Measurements from ENCODE around the gene ADPRHL1.

The ADPRHL1 gene

DNA sequence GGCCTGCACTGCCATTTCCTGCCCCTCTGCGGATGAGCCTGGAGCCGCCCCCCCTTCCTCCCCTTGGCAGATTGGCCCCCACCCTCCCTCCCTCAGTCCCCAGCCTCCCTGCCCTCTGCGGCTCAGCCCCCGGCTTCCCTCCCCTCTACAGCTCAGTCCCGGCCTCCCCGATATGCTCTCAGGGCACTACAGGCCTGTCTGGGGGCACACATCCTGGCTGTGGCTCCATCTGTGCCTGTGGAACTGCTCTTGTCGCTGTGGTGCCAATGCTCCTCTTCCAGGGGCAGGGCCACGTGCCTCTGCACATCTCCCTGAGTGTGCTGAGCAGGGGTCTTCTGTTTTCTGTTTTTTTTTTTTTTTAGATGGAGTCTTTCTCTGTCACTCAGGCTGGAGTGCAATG is 39.0 kb downstream of the ADPRHL1 start:
- DNase-seq = no peak

DNA sequence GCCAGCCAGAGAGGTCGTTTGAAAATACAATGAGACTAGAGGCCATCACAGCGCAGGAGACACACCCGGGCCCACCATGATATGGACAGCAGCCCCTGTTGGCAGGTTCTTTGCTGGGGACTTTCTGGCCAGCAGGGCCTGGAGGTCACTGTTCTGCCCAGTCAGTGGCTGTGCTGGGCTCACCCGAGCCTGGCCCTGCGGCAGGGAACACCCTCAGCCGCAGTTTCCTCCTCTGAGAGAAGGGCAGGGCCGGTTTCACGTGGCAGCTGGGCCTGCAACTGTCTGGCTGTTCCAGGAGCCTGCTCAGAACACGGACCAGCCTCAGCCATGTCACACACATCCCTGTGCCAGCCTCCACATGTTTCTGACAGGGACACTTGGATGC is 39.4 kb downstream of the ADPRHL1 start:
- no peak for DNase-seq

DNA sequence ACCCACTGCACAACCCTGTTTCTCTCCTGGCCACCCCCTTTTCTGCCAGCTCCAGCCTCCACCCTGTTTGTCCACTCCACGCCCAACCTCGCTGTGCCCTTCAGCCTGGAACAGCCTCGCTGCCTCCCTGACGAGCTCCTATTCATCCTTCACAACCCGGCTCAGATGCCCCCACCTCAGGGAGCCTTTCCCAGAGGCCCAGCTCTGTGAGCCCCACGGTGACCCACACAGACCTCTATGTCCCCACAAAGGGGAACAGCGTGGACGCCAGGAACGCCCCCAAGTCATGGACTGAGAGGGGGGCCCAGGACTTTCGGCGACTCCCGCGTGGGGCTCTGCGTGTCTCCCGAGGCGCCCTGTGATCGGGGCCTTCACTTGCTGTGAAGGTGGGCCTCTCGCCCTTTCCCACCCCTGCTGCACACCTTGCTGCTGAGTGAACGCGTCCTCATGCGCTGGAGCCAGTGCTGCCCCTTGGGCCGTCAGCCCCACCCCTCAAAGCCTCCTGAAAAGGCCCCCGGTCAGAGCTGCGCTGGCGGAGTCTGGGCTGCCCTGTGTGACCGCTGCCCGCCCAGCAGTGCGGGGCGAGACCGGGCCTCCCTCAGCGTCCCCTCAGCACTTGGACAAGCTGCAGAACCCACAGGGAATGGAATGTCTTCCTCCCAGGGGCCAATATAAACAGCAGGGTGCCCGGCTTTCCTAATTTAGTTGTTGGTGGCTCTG is 40.0 kb downstream of the ADPRHL1 start:
- no peak for DNase-seq

DNA sequence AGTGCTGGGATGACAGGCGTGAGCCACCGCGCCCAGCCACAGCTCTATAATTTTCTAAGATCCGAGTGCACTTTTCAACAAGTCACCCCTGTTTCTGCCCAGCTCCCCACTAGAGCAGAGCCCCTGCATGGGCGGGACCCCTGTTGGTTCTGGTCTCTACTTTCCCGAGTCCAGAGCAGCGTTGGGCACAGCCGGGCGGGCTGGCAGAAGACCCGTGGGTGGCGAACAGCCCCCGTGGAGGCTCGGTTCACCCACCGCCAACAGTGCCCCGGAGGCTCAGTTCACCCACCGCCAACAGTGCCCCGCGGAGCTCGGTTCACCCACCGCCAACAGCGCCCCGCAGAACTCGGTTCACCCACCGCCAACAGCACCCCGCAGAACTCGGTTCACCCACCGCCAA is 40.8 kb downstream of the ADPRHL1 start:
- no peak for DNase-seq

DNA sequence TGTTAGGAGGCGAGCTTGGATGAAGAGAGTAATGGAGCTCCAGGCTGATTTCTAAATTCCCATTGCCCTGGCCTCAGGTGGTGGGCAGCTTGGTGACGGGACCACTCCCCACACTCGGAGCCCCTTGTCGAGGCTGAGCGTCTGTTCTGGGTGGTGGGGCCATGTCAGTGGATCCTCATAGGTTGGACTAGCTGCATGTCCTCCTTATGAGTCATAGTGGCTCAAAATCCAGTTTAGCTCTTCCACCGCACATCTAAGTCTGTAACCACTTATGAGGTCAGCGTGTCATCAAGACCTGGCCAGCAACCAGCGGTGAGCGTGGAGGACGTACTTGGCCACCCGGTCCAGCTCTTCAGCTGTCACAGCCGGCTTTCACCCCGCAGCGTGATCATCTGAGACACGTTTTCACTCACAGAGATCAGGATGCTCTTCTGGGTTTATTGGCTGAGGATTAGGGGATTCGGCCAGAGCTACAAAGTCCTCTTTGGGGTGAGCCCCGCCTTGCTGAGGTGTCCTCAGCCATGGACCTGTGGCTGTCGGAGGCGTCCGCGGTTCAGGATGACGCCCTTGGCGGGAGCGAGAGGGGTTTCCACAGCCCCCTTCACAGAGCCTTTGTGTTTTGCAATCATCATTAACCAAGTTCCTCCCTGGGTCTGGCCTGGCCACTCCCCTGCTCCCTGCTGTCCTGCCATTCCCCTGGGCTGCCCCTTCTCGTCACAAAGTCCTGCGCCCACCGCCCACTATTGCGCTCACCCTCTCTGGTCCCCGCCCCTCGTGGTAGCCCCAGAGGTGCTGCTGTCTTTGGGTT is 41.9 kb downstream of the ADPRHL1 start:
- no peak for DNase-seq

DNA sequence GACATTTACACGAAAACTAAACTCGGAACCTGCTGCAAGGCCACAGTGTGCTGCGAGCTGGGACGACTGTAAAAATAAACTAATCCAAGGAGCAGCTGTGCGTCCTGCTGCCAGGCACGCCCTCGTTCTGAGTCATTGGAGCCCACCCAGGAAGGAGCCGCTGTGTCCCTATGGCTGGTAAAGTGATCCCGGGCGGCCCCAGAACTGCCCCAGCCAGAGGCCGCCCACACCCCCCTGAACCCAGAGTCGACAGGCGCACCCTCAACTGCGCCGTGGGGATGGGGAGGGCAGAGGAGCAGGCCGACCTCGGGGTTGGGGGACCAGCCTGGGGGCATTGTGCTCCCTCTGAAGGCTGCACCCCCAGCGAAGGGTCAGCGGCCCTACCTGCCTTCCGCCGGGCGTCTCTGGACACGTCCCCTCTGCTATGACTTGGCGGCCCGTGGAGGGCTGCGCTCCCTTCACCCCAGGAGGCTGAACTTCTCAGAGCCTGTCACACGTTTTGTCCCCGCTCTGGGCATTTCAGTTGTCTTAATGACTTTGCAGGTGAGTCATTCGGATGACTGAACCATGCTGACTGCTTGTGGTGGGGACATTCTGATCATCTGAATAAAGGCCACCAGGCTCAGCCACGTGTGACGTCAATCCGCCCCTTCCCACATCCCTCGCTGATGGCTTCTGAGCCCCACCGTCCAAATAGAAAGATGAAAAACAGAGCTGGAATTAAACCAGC is 42.7 kb downstream of the ADPRHL1 start:
- DNase-seq = no peak

DNA sequence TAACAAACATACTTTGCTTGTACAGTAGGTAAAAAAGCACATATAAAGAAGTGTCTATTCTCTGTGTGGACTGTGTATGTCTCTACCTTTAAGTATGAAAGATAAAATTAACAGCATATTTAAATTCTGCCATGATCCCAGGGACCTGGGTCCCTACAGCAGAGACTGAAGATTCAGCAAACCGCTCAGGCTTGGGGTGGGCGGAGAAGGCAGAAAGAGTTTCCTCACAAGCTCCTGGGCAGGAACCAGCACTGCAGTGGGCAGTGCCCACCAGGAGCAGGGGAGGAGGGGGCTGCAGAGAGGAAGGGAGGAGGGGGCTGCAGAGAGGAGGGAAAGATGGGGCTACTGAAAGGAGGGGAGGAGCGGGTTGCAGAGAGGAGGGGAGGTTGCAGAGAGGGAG is 44.7 kb downstream of the ADPRHL1 start:
- DNase-seq = no peak

DNA sequence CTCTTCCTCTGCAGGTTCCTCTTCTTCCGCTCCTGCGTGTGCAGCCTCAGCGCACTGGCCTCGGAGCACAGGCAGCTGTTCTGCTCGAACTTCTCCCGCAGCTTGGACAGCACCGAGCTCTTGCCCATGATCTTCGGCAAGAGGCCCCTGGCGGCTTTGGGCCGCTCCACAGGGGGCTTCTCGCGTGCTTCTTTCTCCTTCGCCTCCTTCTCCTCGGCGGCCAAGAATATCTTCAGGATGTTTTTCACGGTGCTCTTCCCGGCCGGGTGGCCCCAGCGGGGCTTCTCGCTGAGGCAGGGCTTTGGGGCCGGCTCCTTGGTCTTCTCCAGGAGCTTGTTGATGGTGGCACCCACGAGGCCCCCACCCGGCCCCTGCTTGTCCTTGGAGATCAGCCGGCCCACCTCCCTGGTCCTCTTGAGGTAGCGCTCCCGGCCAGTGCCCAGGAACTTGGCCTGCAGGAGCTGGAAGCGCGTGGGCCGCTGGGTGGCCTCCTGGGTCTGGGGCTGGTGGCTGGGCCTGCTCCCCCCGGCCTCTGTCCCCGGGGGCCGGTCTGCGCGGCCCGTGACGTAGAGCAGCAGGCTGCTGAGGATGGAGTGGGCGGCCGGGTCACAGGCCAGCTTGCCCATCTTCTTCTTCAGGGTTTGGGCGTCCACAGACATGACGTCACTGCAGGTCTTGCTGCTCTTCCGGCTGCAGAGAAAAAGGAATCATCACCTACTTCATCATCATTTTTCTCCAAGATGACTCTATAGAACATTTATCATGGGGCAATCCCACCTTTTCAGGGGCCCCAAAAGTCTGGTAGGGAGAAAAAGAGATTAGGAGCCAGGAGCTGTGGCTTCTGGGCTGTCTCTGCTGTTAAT is 45.5 kb downstream of the ADPRHL1 start:
- no peak for DNase-seq

DNA sequence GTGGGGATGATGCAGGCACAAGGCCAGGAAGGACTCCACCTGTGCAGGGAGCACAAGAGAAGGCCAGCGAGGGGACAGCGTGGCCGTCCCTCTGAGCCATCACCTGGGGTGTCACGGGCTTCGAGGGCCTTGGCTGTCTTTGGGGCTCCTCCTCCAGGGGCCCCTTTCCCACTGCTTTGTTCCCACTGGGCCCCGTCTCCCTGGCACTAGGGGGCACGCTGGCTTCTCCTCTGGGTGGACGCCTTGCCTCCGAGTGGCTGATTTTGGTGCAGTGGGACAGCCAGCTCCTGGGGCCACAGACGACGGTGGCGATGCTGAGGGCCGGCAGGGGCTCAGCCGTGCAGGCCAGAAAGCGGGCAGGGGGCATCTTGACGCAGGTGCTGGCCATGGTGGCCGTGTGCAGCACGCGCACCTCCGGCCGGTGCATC is 46.2 kb downstream of the ADPRHL1 start:
- no peak for DNase-seq

DNA sequence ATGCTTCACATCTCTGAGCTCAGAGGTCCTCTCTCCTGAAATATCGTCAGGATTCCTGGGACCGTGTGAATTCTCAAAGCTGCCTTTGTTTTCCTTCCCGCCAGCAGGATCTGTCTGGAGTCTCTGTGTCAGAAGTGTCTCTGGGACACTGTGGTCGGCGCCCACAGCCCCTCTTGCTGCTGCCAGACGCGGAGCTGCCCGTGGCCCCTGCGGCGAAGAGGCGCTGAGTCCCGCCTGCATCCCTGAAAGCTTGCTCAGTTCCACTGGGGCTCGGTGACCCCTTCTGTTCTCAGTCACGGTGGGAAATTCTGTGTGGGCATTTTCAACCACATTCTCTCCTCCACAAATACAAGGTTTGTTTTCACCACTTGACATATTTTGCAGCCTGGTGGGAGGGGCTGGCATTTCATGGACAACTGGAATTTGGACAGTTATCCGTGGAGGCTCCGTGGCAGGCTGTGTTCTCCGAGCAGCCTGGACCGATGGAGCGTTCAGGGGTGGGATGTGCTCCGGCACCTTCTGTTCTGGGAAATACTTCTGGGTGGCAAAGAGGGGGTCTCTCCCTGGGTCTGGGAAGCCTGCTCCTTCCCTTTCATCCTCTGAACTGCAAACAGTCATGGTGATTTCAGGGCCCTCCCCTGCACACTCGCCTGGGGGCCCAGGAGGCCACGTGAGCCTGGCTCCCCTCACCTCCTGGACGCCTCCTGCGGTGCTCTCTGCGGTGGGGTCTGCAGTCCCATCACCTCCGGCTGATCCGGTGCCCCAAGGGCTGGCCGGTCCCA is 46.8 kb downstream of the ADPRHL1 start:
- no peak for DNase-seq

DNA sequence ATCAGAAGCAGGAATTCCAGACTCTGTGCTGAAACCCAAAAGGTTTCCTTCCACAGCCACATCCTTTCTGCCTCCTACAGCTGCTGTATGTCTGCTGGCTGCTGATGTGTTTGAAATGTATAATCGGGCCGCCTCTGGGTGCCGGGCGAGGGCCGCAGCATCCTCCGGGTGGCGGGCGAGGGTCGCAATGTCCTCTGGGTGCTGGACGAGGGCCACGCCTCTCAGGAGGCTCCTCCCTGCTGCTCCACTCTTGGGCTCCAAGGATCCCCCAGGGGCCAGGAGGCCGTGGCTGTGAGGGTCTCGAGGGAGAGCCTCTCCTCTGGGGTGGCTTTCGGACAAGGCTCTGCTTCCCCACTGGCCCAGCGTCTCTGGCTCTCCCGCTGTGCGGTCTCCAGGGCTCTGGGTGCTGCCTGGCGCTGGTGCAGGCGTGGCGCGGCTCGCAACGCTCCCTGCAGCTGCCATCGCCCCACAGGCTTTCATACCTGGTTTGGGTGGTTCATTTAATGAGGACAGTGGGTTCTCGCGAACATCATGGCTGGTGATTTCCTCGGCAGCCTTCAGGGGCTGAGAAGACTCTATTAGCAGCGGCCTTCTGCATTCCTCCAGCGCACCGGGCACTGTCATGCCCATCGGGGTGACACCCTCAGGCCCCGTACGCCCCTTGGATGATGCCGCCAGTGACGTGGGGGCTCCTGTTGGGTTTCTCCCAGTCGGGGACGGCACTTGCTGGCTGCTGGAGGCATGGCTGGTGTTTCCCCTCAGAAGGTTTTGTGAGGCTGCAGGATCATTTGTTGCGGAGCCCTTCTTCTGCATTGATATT is 47.6 kb downstream of the ADPRHL1 start:
- DNase-seq = no peak

DNA sequence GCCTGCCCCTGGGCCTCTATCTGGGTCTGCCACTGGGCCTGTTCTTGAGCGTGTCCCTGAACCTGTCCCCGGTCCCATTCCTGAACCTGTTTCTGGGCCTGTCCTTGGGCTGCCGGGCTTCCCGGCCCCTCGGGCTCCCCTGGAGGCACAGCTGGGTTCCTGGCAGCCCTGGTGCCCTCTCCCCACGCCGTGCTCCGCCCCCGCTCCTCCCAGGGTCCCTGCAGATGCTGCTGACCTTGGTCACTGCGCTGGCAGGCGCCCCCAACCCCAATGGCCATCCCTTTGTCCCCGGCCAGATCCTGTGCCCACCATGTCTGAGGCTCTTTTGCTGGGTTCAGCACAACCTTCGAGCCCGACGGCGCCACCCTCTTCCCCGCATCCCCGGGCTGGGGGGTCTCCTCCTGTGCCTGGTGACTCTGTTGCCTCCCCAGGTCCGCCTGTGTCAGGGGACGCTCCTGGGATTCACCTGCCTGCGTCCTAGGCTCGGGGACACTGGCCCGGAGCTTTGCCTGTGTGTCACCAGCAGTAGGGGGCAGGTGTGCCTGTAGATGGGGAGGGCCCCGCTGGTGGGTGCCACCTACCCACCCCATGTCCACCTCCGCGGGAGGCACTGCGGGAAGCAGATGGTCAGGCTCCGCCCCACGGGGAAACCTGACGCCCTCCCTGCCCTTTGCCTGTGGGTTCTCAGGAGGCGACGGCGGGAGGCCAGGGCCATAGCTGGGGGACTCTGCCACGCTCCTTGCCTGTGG is 48.4 kb downstream of the ADPRHL1 start:
- no peak for DNase-seq

DNA sequence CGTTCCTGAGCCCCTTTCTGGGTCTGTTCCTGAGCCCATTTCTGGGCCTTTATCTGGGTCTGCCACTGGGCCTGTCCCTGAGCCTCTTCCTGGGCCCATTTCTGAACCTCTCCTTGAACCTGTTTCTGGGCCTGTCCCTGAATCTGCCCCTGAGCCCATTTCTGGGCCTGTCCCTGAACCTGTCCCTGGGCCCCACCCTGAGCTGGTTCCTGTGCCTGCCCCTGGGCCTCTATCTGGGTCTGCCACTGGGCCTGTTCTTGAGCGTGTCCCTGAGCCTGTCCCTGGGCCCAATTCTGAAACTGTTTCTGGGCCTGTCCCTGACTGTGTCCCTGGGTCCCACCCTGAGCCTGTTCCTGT is 48.9 kb downstream of the ADPRHL1 start:
- DNase-seq = no peak

DNA sequence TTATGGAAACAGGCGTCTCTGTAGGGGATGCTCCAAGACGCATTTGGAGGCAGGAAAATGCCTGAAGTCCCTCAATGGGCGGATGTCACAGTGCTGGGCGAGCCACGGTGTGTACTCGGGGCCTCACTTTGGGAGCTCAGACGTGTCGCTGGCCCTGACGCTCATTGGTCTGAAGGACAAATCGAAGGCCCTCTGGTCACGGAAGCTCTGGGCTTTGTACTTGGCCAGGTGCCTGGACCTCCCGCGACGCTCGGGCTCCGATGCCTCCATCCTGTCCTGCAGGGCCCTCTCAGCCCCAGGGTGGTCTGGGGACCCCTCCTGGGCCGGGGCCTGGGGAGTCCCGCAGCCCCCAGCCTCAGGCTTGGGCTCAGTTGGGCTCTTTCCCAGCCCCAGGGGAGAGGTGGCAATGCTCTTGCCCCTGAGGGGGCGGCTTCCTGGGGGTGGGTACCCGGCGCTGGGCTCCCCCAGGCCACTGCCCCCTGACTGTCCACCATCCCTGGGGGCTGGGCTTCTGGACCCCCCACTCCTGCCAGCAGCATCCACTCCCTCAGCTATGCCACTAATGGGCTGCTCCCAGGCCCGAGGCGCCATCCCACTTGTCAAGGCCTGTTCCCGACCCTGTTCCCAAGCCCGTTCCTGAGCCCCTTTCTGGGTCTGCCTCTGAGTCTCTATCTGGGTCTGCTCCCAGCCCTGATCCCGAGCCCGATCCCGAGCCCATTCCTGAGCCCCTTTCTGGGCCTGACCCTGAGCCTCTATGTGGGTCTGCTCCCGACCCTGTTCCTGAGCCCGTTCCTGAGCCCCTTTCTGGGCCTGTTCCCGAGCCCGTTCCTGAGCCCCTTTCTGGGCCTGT is 49.8 kb downstream of the ADPRHL1 start:
- DNase-seq = no peak

DNA sequence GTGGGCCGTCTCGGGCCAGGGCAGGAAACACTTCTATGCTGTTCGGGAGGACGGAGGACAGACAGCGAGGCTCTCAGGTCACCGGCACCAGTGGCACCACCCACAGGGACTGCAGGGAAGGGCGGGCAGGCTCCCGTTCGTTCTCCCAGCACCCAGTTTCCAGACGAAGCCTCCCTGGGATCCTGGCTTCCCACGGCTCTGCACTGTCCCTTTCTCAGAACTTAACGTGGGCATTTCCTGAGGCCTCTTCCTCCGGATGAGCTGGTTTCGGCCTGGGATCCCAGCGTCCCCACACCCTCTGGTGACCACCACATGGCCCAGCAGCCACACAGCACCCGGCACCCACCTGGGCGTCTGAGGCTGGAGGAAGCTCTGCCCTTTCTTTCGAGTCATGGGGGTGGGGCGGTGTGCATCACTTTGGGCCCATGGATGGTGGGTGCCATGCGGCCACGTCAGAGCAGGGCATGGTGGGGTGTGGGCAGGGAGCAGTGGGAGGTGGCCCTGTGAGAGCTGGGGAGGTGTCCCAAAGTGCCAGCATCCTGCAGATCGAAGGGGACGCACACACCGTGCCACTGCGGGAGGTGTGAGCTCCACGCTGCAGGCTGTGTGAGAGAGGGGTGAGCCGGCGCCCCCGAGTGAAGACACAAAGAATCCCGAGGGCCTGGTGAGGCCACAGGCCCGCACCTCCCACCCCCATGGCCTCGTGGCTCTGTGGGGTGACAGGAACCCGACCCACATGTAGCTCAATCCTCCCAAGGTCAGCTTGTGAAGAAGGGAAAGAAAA is 50.6 kb downstream of the ADPRHL1 start:
- no peak for DNase-seq

DNA sequence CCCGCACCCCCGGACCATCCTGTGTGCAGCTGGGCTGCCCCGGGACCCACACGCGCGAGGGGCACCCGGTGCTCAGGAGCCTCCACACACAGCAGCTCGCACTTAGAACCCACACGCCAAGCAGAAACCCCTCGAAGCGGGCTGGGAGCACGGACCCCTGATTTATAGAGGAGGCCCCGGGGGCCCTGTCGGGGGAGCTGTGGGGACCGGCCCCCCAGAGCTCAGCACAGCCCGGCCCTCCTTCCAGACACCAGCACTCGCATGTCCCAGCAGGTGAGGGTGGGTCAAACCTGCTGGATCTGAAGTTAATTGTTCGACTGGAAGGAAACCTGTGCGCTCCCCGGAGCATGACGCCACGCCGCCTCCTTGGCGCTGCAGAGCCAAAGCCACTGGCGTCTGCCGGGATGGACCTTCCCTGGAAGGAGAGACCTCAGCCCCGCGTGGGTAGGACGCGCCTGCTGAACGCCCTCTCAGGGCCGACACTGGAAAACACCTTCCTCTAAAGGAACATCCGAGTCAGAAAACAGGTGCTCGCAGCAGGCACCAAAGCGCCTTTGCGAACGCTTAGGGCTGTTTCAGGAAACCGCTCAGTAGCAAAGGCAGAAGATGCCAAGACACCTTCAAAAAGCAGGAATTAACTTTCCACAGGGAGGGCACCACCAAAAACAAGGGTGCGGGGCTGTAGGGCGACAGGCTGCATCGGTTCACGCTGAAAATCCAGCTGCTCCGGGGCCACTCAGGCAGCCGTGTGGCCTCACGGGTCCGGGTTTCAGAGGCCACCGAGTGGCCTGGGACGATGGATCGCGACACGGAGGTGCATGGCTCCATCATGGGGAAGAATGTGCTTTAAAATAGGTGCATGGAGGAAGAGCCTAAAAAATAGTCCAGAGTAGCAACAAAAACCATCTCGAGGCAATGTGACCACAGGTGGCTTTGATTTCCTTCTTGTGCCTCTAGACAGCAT is 51.6 kb downstream of the ADPRHL1 start:
- no peak for DNase-seq

Data from stimulated activated CD4-positive, alpha-beta T cell treated with anti-CD3 and anti-CD28 coated beads, Interleukin-15, amount 100 ng/mL, for 24 hours (primary cell).